ENCODE results near the gene ZNF679.
"Not testable (repeated sequence)": the region's sequence is repeated elsewhere in the genome, so short reads cannot be mapped to it uniquely, and the experiment has no call there.

The ZNF679 gene

DNA sequence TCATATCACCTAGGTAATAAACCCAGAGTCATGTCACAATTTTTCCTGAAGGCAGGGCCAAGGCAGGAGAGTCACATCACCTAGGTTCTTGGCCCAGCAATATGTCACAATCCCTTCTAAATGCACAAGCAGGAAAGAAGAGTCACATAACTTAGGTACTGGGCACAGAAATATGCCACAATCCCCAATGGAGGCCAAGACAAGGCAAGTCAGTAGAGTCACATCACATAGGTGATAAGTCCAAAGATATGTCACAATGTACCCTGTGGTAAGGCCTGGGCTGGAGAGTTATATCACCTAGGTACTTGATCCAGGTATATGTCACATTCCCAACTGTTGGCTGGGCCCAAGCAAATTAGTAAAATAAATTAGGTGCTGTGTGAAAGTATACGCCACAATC lies at the start of gene ZNF679:
TSS of gene ZNF679 (plus strand) at position 301 of the 400 bp plus-strand sequence. CDS start 20,644 bp downstream, outside the sequence.
- not testable (repeated sequence) for DNase-seq

- peak; percentile 2 for DNase-seq
Observed at GRCh38 chr7:64180989-64181388, 47.3 kb upstream of the ZNF679 start.

DNA sequence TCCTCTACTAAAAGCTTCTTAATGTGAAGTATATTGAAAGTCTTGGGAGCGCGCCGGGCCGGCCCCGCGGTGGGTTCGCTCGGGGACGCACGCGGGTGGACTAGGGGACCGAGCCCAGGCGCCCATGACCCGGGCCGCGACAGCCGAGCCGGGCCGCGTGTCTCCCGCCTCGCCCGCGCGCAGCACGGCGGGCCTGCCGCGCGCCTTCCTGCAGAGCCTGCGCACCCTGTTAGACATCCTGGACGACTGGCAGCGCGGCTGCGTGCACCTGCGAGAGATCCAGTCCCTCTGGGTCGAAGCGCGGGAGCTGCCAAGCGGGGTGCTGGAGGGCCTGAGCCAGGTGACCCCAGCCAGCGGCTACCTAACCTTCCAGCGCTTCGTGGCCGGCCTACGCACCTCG lies 46.7 kb upstream of the ZNF679 start:
- DNase-seq, result no peak

DNA sequence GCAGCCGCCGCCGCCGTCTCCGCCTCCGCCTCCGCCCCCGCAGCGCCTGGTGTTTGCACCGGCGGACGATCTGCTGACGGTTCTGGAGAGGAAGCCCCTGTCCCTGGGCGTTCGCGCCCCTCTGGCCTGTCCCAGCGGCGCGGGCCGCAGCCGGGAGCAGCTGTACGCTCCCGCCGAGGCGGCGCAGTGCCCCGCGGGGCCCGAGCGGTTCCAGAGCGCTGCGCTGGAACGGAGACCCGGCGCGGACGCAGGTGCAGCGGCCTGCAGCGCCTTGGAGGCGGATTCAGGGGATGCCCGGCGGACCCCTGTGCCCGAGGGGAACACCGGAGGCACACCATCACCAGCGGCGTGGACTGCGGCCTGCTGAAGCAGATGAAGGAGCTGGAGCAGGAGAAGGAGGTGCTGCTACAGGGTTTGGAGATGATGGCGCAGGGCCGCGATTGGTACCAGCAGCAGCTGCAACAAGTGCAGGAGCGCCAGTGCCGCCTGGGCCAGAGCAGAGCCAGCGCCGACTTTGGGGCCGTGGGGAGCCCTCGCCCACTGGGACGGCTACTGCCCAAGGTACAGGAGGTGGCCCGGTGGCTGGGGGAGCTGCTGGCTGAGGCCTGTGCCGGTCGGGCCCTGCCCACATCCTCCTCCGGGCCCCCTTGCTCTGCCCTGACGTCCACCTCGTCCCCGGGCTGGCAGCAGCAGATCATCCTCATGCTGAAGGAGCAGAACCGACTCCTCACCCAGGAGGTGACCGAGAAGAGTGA lies 46.1 kb upstream of the ZNF679 start:
- DNase-seq, result no peak

- DNase-seq, result peak; percentile 31
Observed at GRCh38 chr7:64183126-64183742, 45.0 kb upstream of the ZNF679 start.

GRCh38 chr7:64183827-64184372 lies 44.4 kb upstream of the ZNF679 start:
- no peak for DNase-seq

- DNase-seq, result no peak
Observed at GRCh38 chr7:64184376-64184775, 43.9 kb upstream of the ZNF679 start.

GRCh38 chr7:64187408-64187807 lies 40.9 kb upstream of the ZNF679 start:
- no peak for DNase-seq

DNA sequence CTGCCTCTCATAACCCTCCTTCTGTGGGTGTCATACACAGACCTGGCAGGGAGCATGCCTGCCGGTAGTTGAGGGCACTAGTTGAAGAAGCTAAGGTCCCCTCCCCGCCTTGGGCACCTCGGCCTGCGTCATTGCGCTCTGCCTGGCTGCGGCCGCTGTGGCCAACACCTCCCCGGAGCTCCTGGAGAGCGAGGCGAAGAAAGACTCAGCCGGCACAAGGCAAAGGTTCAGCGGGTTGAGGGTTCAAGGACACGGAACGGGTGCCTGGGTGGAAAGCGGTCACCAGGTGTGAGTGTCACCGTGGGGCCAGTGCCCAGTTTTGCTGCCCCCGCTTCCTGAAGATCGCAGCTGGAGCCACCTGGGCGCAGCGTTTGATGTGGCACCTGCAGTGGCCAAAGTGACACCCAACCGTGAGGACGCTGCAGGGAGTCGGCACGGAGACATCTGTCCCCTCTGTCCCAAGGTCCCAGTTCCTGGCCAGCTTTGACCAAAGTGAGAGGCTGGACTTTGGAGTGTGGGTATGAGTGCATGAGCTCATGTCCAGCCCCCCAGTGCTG lies 36.0 kb upstream of the ZNF679 start:
- DNase-seq, result no peak

DNA sequence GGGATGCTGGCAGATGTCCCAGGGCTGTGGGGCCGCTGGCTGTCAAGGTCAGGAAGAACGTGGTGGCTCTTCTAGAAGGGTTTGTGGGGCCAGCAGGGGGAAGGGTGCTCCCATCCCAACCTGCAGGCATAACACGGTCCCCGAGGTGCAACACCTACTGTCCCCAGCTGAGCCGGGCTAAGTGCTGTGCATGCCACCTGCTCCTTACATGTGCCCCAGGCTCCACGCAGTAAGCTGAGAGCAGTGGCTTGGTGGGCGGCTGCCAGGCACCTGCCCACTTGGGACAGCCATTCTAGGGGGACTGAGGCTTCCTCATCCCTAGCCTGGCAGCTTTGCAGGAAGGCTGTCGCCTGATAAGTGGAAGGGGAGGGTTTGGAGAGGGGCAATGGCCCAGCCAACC lies 35.5 kb upstream of the ZNF679 start:
- no peak for DNase-seq

DNA sequence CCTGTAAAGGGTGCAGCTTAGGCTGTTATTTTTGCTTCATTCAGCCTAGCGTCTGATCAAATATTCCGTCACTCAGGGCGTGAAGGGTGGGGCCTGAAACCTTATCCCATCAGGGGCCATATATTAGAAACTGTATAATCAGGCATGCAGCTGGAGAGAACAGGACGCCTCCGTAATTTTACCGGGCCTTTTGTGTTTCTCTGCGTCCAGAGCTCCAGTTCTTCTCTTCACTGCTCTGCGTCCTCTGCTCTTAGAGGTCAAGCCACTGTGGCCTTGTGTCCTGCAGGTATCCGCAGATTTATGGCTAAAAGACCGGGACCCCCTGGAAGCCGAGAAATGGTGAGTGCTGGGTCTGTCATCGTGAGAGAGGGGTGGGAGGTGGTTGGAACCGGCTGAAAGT lies 21.4 kb upstream of the ZNF679 start, which contains the start of gene ZNF735:
TSS of gene ZNF735 (plus strand) at position 301 of the 400 bp plus-strand sequence. CDS start at position 301, 0 bp downstream.
- no peak for DNase-seq

GRCh38 chr7:64219710-64220298 lies 8.5 kb upstream of the ZNF679 start:
- DNase-seq, result not testable (repeated sequence)

GRCh38 chr7:64223366-64223765 lies 4.9 kb upstream of the ZNF679 start:
- no peak for DNase-seq

DNA sequence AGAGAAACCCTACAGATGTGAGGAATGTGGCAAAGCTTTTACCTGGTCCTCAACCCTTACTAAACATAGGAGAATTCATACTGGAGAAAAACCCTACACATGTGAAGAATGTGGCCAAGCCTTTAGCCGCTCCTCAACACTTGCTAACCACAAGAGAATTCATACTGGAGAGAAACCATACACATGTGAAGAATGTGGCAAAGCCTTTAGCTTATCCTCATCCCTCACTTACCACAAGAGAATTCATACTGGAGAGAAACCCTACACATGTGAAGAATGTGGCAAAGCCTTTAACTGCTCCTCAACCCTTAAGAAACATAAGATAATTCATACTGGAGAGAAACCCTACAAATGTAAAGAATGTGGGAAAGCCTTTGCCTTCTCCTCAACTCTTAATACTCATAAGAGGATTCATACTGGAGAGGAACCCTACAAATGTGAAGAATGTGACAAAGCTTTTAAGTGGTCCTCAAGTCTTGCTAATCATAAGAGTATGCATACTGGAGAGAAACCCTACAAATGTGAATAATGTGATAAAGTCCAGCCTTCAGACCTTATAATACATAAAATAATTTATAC lies 38.2 kb downstream of the ZNF679 start:
- DNase-seq, result no peak

- DNase-seq, result no peak
Observed at GRCh38 chr7:64277630-64278029, 49.4 kb downstream of the ZNF679 start.

DNA sequence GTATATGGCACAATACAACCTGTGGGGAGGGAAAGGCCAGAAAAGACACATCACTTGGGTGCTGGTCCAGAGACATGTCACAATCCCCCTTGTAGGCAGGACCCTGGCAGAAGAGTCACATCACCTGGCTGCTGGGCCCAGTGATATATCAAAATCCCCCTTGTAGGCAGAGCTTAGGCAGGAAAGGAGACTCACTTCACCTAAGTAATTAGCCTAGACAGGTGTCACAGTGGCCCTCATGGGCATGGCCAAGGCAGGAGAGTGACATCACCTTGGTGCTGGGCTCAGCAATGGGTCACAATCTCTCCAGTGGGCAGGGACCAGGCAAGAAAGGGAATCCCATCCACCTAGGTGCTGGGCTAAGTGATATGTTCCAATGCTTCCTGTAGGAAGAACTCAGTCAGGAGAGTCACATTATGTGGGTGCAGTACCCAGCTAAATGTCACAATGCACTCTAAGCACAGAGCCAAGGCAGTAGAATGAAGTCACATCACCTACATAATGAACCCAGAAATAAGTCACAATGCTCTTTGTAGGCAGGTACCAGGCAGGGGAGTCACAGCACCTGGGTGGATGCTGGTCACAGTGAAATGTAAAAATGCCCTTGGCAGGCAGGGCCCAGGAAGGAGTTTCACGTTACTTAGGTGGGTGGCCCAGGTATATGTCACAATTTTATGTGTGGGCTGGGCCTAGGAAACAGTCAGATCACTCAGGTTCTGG lies 66.6 kb downstream of the ZNF679 start:
- DNase-seq, result no peak

DNA sequence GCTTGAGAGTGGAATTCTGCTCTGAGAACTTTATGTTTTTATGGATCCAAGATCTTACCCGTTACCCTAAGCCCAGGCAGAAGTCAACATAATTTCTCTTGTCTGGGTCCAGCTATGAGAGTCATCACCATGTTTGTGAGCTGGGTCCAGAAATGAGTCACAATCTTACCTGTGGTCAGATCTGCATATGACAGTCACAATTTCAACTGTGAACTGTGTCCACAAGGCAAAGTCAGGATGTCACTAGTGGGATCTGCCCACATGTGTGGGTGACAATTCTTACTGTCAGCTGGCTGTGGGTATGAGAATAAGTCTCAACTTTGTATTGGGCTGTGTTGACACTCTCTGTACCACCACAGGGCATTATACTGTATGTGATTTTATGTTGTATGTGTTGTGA lies 69.1 kb downstream of the ZNF679 start:
- DNase-seq, result not testable (repeated sequence)

GRCh38 chr7:64300641-64301405 lies 72.5 kb downstream of the ZNF679 start:
- no peak for DNase-seq

- peak; percentile 97 for DNase-seq
Observed at GRCh38 chr7:64307254-64308015, 79.2 kb downstream of the ZNF679 start.

DNA sequence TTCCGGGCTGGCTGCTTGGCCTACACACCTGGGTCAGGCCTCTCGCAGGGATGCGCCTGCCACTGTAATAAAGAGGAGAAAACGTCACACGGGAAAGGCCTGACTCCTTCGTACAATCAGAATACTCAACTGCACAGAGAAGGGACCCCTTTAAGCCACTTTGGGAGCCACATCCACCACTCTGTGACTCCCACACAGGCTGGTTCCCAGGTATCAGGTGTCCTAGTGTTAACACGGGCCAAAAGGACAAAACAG lies 79.7 kb downstream of the ZNF679 start:
- DNase-seq, result no peak

GRCh38 chr7:64310426-64310825 lies 82.2 kb downstream of the ZNF679 start:
- no peak for DNase-seq
